Skeletal muscle satellite cell (primary cell): Measurements from ENCODE around the gene PAPPA2.

Experiments used
- H3K27me3 ChIP-seq: 2 replicates; pipeline ENCODE4 v1.7.0; 2013; ENCODE audit warnings: low read length; ENCODE audit not compliant: control insufficient read depth, insufficient read depth
- H3K36me3 ChIP-seq: 2 replicates; pipeline ENCODE4 v1.7.0; 2013; ENCODE audit warnings: mild to moderate bottlenecking, control low read depth, low read length; ENCODE audit not compliant: insufficient read depth
- H3K4me1 ChIP-seq: 2 replicates; pipeline ENCODE4 v1.7.0; 2013; ENCODE audit warnings: low read length; ENCODE audit not compliant: control insufficient read depth, insufficient read depth
- H3K4me2 ChIP-seq: 2 replicates; pipeline ENCODE4 v1.7.0; 2013; ENCODE audit warnings: mild to moderate bottlenecking, low read length
- H3K4me3 ChIP-seq: 2 replicates; pipeline ENCODE4 v1.7.0; 2013; ENCODE audit warnings: low read length
- H3K9ac ChIP-seq: 2 replicates; pipeline ENCODE4 v1.7.0; 2013; ENCODE audit warnings: mild to moderate bottlenecking, low read depth, low read length, moderate library complexity
- H3K9me3 ChIP-seq: replicated peaks from 2 replicates; pipeline ENCODE4 v1.7.0; 2013; ENCODE audit warnings: mild to moderate bottlenecking, control low read depth, low read length

Gene PAPPA2

DNA sequence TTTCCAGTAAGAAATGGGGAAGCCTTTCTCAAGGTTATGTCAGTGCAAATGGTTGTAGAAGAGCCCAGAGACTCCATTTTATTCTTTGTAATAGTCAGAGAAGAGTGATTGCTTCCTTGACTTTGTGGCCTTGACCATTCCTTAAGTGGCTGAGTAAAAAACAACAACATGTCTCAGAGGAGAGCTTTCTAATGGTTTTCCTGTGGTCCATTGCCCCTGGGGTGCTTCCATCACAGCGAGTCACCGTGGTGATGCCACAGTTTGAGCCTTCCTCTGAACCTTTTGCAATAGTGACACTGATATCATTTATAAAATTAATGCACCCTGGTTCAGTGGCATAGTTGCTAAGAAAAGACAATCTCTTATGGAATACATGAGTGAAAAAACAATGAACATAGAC lies 38.6 kb downstream of the PAPPA2 start:
- Histone ChIP-seq H3K4me2 (no peak overlapping the region), H3K4me1 (no peaks in the 10 kb centered on the region), H3K9me3 (no peaks in the 10 kb centered on the region), H3K27me3 (no peaks in the 10 kb centered on the region), H3K36me3 (no peaks in the 10 kb centered on the region), H3K4me3 (no peak overlapping the region), H3K9ac (no peak overlapping the region)

DNA sequence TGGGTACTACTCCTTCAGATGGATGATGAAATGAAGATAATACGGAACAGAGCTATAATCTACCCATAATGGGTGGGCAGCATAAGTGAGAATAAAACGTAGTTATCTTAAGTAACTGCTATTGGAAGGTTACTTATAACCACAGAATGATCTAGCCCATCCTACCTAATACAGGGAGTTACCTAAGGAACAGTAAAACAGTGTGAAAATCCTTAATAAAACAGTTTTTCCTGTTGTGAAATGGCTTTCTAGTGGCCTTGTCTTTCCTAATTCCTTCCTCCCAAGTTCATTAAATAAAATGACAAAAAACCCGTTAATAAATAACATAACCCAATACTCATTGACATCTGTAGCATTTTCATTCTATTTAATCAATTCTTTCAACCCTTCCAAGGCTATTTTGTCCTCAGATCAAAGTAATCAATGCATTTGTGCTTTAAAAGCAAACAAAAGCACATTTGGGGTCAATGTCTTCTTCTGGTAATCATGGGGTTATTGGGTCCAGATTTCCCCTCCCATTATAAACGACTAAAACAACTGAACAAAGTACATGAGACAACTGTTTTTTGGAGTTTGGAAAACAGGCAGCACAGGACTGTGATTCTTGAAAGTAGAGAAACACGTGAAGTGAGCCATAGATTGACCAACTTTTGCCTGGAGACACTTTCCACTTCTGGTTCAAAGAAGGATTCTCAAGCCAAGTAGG lies 42.0 kb downstream of the PAPPA2 start:
- Histone ChIP-seq H3K4me3 (no peak overlapping the region), H3K4me1 (no peaks in the 10 kb centered on the region), H3K9ac (no peak overlapping the region), H3K27me3 (no peaks in the 10 kb centered on the region), H3K9me3 (no peaks in the 10 kb centered on the region), H3K4me2 (no peak overlapping the region), H3K36me3 (no peaks in the 10 kb centered on the region)

DNA sequence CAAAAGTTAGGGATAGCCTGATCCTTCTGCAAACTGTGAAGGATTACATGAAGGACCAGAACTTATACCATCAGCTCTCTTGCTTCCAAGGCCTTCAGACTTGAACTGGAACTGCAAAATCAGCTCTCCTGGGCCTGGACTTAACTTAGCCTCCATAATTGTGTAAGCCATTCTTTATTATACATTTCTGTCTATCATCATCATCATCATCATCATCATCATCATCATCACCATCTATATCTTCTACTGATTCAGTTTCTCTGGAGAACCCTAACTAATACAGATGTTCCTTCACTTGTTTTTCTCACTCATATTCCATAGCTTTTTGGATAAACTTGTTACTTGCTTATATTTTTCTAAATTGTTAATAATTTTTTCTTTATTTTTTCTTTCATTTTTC lies 50.0 kb downstream of the PAPPA2 start:
- H3K4me2 ChIP-seq, result no peak overlapping the region
- H3K9me3 ChIP-seq, result no peaks in the 10 kb centered on the region
- no peaks in the 10 kb centered on the region for H3K4me1 ChIP-seq
- no peaks in the 10 kb centered on the region for H3K36me3 ChIP-seq
- H3K9ac ChIP-seq, result no peak overlapping the region
- H3K4me3 ChIP-seq, result no peak overlapping the region
- H3K27me3 ChIP-seq, result no peaks in the 10 kb centered on the region

DNA sequence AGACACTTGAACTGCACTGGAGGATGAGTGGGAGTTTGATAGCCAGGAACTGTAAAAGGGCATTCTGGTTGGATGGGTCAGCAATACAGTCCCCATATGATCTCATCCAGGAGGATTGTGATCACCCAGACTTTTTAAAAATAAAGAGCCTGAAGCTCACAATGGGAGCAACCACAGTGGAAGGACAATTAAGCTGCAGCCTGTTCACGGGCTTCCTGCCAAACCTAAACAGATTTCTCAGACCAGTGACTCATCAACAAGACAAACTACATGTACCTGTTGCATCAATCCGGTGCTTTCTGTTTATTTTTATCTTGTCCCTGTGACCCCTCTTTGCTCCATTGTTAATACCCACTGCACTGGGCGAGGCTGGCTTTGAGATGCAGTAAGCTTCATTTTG lies 52.3 kb downstream of the PAPPA2 start:
- no peak overlapping the region for H3K4me2 ChIP-seq
- no peaks in the 10 kb centered on the region for H3K27me3 ChIP-seq
- H3K4me3 ChIP-seq, result no peak overlapping the region
- H3K9ac ChIP-seq, result no peak overlapping the region
- no peaks in the 10 kb centered on the region for H3K4me1 ChIP-seq
- no peaks in the 10 kb centered on the region for H3K36me3 ChIP-seq
- no peaks in the 10 kb centered on the region for H3K9me3 ChIP-seq

DNA sequence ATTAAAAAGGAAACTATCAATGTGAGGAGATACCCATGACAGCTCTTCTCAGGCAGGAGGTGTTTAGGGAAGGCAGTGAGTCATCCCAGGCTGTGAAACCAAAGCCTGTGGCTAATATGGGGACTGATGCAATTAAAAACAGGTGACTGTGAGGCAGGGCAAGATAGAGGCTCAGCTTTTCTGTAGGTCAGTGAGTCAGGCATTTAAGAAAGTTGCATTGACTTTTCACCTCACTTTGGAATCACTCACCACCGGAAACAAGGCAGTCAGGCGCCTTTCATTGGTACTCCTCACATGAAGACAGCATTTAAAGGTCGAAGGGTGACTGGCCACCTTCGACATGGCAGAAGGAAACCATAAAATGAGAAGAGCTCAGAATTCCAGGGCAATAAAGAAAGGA lies 54.5 kb downstream of the PAPPA2 start:
- Histone ChIP-seq H3K9ac (no peak overlapping the region), H3K4me3 (no peak overlapping the region), H3K36me3 (no peaks in the 10 kb centered on the region), H3K9me3 (no peaks in the 10 kb centered on the region), H3K27me3 (no peaks in the 10 kb centered on the region), H3K4me2 (no peak overlapping the region), H3K4me1 (no peaks in the 10 kb centered on the region)

DNA sequence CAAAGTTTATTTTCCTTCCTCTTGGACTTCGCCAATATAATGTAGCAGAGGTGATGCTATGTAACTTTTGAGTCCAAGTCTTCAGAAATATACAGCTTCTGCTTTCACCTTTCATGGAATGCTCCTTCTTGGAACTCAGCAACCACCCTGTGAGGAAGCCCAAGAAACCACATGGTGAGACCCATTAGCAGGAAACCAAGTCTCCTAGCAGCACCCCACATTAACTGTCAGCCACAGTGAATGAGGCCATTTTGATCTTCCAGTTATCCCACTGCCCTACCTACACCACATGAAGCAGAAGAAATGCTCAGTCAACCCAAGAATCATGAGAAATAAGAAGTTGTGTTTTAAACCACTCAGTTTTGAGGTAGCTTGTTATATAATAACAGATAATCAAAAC lies 58.2 kb downstream of the PAPPA2 start:
- no peaks in the 10 kb centered on the region for H3K36me3 ChIP-seq
- H3K9me3 ChIP-seq, result no peaks in the 10 kb centered on the region
- H3K4me2 ChIP-seq, result no peak overlapping the region
- H3K27me3 ChIP-seq, result no peaks in the 10 kb centered on the region
- H3K9ac ChIP-seq, result no peak overlapping the region
- no peak overlapping the region for H3K4me3 ChIP-seq
- no peaks in the 10 kb centered on the region for H3K4me1 ChIP-seq

DNA sequence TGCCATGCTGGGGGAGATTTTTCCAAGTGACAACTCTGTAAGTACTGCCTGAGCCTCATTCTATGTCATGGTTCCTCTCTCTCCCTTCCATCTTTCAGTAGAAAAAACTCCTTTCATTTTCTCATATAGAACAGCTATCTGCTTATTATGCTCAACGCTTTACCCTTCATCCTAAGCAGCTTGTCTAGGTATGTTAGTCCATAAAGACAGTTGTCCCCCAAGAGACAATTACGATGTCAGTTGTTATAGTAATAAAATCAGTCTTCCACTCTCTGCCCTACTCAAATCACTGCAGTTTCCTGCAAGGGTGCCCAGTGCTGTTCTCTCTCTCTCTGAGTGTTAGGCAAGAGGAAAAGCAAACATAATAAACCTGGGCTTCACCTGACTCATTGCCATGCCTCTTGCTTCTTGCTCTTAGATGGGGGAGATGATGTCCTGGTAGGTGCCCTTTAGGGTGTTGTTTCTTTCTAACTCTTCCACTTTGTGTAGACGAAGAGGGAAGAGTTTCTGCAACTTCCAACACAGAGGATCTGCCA lies 59.4 kb downstream of the PAPPA2 start:
- H3K4me1 ChIP-seq, result no peaks in the 10 kb centered on the region
- H3K27me3 ChIP-seq, result no peaks in the 10 kb centered on the region
- H3K4me3 ChIP-seq, result no peak overlapping the region
- H3K4me2 ChIP-seq, result no peak overlapping the region
- no peak overlapping the region for H3K9ac ChIP-seq
- no peaks in the 10 kb centered on the region for H3K9me3 ChIP-seq
- H3K36me3 ChIP-seq, result no peaks in the 10 kb centered on the region

DNA sequence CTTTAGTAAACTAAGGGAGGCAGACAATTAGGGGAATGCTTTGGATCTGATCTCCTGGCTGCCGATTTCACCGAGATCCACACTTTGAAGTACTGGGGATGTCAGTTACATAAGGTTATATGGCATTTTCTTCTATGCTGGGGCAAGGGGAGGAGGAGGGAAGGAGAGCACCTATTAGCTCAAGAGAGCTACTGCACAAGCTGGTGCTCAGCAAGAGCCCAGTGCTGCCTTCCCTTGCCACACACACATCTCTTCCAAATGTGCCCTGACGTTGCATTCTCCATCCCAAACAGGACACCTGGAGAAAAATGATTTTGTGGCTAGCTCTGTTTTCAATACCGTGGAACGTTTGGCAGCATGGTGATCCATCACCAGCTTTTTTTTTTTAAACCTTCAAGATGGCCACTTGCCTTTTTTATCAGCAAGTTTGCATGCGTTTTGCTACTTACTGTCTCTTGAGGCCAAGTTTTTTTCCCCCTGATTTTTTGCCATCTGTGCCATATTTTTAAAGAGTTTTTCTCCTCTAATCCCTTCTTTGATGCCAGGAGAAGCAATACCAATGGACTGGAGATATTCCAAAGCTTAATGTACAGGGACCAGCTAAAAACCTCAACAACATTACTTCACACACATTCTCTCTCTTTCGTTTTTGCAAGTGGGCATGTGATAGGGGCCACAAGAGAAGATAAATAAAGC lies 66.6 kb downstream of the PAPPA2 start:
- H3K4me2 ChIP-seq, result no peak overlapping the region
- H3K27me3 ChIP-seq, result no peaks in the 10 kb centered on the region
- no peak overlapping the region for H3K9ac ChIP-seq
- H3K9me3 ChIP-seq, result no peaks in the 10 kb centered on the region
- no peak overlapping the region for H3K4me3 ChIP-seq
- no peaks in the 10 kb centered on the region for H3K36me3 ChIP-seq
- H3K4me1 ChIP-seq, result no peaks in the 10 kb centered on the region

DNA sequence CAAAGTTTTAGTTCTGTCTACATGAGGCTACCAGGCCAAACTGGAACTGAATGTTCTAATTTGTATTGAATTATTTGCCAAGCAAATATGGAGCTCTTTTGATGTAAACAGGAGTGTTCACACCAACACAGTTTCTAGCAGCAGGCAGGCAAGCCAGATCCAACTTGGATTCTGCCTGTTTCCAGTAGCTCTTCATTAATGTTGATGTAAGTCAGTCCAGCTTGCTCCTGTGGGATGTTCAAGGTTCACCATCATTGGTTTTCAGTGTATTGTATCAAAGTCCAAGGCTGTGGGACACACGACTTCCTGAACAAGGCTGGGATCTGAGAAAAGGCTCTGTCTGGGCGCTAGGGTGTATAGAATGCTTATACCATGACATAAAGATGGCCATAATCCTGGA lies 68.1 kb downstream of the PAPPA2 start:
- no peak overlapping the region for H3K4me3 ChIP-seq

DNA sequence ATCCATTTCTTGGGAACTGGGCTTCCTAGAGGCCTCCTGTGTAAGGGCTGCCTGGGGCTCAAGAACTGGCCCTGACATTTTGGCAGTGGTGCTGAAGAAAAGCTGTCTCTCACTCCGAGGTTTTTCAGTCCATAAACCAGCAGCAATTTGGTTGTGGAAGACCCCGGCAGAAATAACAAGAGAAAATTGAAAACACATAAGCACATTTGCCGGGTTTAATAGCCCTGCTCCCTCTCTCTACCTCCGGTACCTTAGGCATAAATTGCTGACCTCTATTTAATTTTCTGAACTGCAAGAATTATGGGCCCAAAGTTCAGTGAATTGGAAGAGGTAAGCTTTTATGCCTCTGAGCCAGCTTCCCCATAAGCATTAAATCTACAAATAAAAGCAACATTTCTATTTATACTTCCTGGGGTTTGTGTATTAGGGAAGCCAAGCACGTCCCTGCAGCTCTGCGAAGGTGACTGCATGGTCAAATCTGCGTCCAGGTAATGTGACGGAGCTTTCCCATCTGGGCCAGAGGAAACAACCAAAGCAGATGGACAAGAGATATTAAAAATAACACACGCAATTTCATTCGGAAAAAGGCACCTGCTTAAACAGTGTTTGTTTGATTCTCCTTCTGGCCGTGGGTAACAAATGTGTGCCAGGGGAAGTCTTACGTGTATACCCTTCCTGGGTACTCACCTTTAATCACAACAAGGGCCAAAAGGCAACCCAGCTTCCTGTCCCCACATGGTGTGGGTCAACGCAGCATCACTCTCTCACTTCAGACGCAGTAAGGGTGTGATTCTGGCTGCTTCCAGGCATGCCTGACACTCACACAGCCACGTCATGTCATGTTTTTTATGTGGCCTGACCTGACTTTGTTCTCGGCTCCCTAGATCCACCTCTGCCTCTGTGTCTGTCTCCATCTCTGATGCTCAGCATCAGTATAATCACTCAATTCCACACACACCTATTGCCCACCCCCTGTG lies 69.2 kb downstream of the PAPPA2 start:
- H3K36me3 ChIP-seq, result no peaks in the 10 kb centered on the region
- no peaks in the 10 kb centered on the region for H3K27me3 ChIP-seq
- H3K4me2 ChIP-seq, result no peak overlapping the region
- H3K9me3 ChIP-seq, result no peaks in the 10 kb centered on the region
- no peak overlapping the region for H3K4me3 ChIP-seq
- H3K4me1 ChIP-seq, result no peaks in the 10 kb centered on the region
- H3K9ac ChIP-seq, result no peak overlapping the region

More for the DNA sequence above, 68.1 kb downstream of the PAPPA2 start:
- H3K9me3 ChIP-seq, result no peaks in the 10 kb centered on the region
- no peak overlapping the region for H3K9ac ChIP-seq
- no peaks in the 10 kb centered on the region for H3K4me1 ChIP-seq
- H3K36me3 ChIP-seq, result no peaks in the 10 kb centered on the region
- H3K27me3 ChIP-seq, result no peaks in the 10 kb centered on the region
- H3K4me2 ChIP-seq, result no peak overlapping the region

DNA sequence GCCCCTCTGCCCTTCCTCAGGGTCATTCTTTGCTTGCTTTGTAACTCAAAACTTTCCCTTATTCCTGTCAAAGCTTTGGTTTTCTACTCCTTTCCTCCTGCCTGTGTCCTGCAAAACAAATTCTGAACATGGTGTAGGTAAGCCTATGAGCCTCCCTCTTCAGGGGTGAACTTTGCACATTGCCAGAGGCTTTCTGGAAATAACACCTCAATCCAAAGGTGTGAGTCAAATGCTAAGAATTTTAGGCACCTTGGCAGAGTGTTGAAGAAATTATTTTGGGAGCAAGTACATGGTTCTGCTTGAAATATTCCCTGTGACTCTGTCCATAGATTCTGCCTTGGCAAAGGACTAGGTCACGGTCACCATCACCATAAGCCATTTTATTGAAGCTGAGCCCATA lies 70.0 kb downstream of the PAPPA2 start:
- H3K9ac ChIP-seq, result no peak overlapping the region
- no peak overlapping the region for H3K4me2 ChIP-seq
- no peaks in the 10 kb centered on the region for H3K4me1 ChIP-seq
- H3K4me3 ChIP-seq, result no peak overlapping the region
- H3K9me3 ChIP-seq, result no peaks in the 10 kb centered on the region
- no peaks in the 10 kb centered on the region for H3K36me3 ChIP-seq
- H3K27me3 ChIP-seq, result no peaks in the 10 kb centered on the region
